Heart right ventricle (tissue), 16 donors: Measurements from ENCODE around the gene TNPO2. TPM values are rescaled to one million over a fixed set of nuclear protein-coding genes. Genes with fewer than 3 reads are reported as not detected.
A peak's percentile ranks its signal among the peaks of the same experiment; 100 is the strongest.

ENCODE experiments used
- ATAC-seq, 8 donors: fragments of 200-7000 bp; cut with Tn5 transposase; one replicate each; pipeline ENCODE4 v1.9.1; 2020; ENCODE audit warnings: mild to moderate bottlenecking in 8 of 8, moderate library complexity in 8 of 8, moderate number of reproducible peaks in 1 of 8
- DNase-seq, 2 donors: peaks; one replicate each; pipeline ENCODE4 v3.0.0-alpha.2; 2020
- H3K27ac ChIP-seq, 10 donors: fragments of 200-600 bp; sonication (generic) in 2 of 10; one replicate each; pipeline versions ENCODE4 v1.5.0 to v1.8.0; 2020 to 2022; ENCODE audit warnings: mild to moderate bottlenecking in 3 of 10
- H3K27me3 ChIP-seq, 7 donors: fragments of 200-600 bp; one replicate each; pipeline ENCODE4 v1.8.0; 2021 to 2022; ENCODE audit warnings: mild to moderate bottlenecking in 2 of 7
- H3K36me3 ChIP-seq, 9 donors: fragments of 200-600 bp; sonication (generic) in 1 of 9; one replicate each; pipeline versions ENCODE4 v1.5.0 to v1.8.0; 2020 to 2022; ENCODE audit warnings: mild to moderate bottlenecking in 2 of 9
- H3K4me1 ChIP-seq, 9 donors: fragments of 200-600 bp; sonication (generic) in 1 of 9; one replicate each; pipeline versions ENCODE4 v1.5.0 to v1.8.0; 2020 to 2022; ENCODE audit warnings: mild to moderate bottlenecking in 4 of 9
- H3K4me3 ChIP-seq, 10 donors: fragments of 200-600 bp; sonication (generic) in 2 of 10; one replicate each; pipeline versions ENCODE4 v1.5.0 to v1.8.0; 2020 to 2022; ENCODE audit warnings: mild to moderate bottlenecking in 7 of 10, moderate library complexity in 2 of 10
- H3K9me3 ChIP-seq, 11 donors: fragments of 200-600 bp in 10 of 11; sonication (generic) in 2 of 11; one replicate each; pipeline versions ENCODE4 v1.5.0 to v1.8.0; 2013 to 2022; ENCODE audit warnings: mild to moderate bottlenecking in 2 of 11, control low read depth in 1 of 11, moderate library complexity in 1 of 11
- WGBS, 2 donors: extraction: QIAGEN DNeasy Blood & Tissue Kit; methylation state at CpG; one replicate each; pipeline ENCODE4 v1.1.7; 2013; ENCODE audit warnings: inconsistent platforms in 1 of 2; 5-methylcytosine and 5-hydroxymethylcytosine counted together
- intact Hi-C, 10 donors: fragments of 100-400 bp; cut with DNase I; formaldehyde crosslinking; loops; one replicate each; pipeline versions ENCODE4 v1.11.1 to v1.14.2; 2022
- polyA plus RNA-seq, 2 donors: library from polyadenylated mRNA; stranded (reverse); fragments of 200-250 nt; gene quantifications; one replicate each; pipeline ENCODE4 v1.2.3, GENCODE V29; 2013
- total RNA-seq, 10 donors: library from RNA; stranded (reverse); fragmentation: NEBNext Ultra II Directional in 3 of 10; extraction: Animal tissue kit (Norgen Biotek cat#: 25700) in 3 of 10; gene quantifications; one replicate each; pipeline versions ENCODE4 v1.2.1 to v1.2.4, GENCODE V29; 2021 to 2023
- TF ChIP-seq, protein P1 (sequence below), 9 donors: fragments of 200-600 bp; sonication (generic) in 2 of 9; IDR thresholded peaks; one replicate each; pipeline versions ENCODE4 v1.5.0 to v1.8.0; 2021 to 2022; ENCODE audit warnings: antibody characterized with exemption in 9 of 9, mild to moderate bottlenecking in 5 of 9, moderate library complexity in 1 of 9
- donor health status: Arrhythmogenic right ventricular cardiomyopathy.
- donor health status: ischemic (EF 13 %, LVEDD 7.1; RV severe dilation, severe dysfunction).
- donor health status: healthy with polysubstance abuse.
- donor health status: DM: no; HTN: yes; CAD: no.
- donor health status: DM: no; HTN: no; CAD: no.
- donor health status: ischemic (EF 25% LVEDD 6.9; RV normal size, moderate dysfunction).
- donor health status: ischemic (EF 25% LVEDD 5.7; RV mildly dilated, moderate dysfunction).
- donor health status: healthy.
- donor health status: DM: yes; HTN: yes; CAD: no.
- donor health status: Ischemic cardiomyopathy.
- donor health status: ischemic (EF 35%, LVEDD 5.7; RV mildly dilated, moderate dysfunction).
- donor health status: nonischemic (EF 11% LVEDD 7.7; RV severe dilation, severe dysfunction).
- donor health status: DM: yes; HTN: yes; CAD: no.
- donor health status: PGD.
- donor health status: ischemic (EF 29% LVEDD 5.4; RV normal size, mild dysfunction).
- donor health status: nonischemic (EF 23%, LVEDD 6.1; RV moderate dilation, normal function).

Gene TNPO2
- total and polyA plus RNA-seq, 12 donors = 17.3 to 51.1 (median 40.7) TPM

DNA sequence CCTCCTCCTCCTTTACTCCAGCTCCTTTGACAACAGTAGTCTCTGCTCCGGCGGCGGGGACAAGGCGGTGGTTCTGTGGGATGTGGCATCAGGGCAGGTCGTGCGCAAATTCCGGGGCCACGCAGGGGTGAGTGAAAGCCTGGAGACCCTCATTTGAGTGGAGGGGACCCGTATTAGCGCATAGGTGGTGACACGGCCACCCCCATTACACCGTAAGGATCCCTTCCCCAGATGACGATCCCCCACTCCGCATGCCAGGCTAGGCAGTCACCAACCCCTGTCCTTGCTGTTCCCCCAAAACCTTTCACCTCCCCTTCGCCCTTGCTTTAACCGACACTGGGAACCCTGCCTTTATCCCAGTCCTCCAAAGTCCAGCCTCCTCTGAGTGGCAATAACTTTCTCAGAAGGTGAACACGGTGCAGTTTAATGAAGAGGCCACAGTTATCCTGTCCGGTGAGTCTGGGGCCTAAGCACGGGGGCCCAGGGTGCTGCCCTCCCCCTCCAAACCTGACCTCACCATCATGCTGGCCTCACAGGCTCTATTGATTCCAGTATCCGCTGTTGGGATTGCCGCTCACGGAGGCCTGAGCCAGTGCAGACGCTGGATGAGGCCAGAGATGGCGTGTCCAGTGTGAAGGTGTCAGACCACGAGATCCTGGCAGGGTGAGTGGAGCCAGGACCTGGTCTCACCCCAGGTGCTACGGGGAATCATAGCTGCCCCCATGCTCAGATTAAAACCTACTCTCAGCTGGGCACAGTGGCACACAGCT is 53.4 kb downstream of the TNPO2 start:
- Histone ChIP-seq H3K4me1 (peaks cover 17 to 51% (median 40%) of the 10 kb centered on the region in 9 donors), H3K4me3 (peak overlapping the region; percentile 73 to 97 (median 85)), H3K9me3 (no peaks in the 10 kb centered on the region), H3K27me3 (no peaks in the 10 kb centered on the region), H3K27ac (peak overlapping the region; percentile 84 to 100 (median 96)), H3K36me3 (peaks cover 0 to 51% (median 27%) of the 10 kb centered on the region in 9 donors)
- 41 to 42% methylated on average over 26 of the region's 26 CpGs for WGBS, 2 donors
- ATAC-seq (no peak), DNase-seq (no peak)
- intact Hi-C loops = loop anchor here in 6 of 10 donors (5.0 to 10.0 kb wide), 4 partner anchors 106 to 466 kb away; partner anchors contain the start of gene JUNB (in 2 of the 6)
- TF ChIP-seq, protein P1, sequence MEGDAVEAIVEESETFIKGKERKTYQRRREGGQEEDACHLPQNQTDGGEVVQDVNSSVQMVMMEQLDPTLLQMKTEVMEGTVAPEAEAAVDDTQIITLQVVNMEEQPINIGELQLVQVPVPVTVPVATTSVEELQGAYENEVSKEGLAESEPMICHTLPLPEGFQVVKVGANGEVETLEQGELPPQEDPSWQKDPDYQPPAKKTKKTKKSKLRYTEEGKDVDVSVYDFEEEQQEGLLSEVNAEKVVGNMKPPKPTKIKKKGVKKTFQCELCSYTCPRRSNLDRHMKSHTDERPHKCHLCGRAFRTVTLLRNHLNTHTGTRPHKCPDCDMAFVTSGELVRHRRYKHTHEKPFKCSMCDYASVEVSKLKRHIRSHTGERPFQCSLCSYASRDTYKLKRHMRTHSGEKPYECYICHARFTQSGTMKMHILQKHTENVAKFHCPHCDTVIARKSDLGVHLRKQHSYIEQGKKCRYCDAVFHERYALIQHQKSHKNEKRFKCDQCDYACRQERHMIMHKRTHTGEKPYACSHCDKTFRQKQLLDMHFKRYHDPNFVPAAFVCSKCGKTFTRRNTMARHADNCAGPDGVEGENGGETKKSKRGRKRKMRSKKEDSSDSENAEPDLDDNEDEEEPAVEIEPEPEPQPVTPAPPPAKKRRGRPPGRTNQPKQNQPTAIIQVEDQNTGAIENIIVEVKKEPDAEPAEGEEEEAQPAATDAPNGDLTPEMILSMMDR (IDR thresholded peaks at IDR 0.05) = no peak

DNA sequence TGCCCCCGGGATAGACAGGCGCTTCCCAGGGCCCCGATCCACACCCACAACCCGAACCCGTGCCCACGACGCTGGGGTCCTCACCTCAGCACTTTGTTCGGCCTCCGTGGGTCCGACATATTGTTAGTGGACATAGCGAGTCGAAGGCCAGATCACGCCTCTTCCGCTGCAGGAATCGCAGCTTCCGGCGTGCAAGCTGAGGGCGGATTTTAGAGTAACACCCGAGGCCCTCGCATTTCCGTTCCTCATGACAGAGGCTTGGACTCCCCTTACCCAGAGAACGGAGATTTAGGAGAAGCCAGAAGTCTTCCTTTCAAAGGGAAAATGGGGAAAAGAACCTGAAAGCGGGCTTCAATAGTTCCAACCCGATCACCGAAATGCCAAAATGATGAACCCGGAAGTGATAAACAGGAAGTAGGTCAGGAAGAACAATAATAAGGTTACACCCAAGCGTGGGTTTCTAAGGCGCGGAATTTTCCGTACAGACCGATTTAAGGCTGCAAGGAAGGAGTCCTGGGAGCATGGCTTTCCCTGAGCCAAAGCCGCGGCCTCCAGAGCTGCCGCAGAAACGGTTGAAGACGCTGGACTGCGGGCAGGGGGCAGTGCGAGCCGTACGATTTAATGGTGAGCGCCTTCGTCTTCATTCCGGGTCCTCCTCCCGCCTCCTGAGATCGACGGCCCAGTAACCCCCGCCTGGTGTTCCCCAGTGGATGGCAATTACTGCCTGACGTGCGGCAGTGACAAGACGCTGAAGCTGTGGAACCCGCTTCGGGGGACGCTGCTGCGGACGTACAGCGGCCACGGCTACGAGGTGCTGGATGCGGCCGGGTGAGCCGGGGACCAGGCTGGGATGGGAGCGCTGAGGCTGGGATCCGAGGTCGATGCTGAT is 54.2 kb downstream of the TNPO2 start:
- TF ChIP-seq, protein P1 (IDR thresholded peaks at IDR 0.05) = peak in 1 of 9 donors; percentile 30
- WGBS, 2 donors = 0 to 1% methylated on average over 64 of the region's 64 CpGs
- Histone ChIP-seq H3K4me3 (peak overlapping the region; percentile 73 to 97 (median 85)), H3K4me1 (peaks cover 17 to 52% (median 41%) of the 10 kb centered on the region in 9 donors), H3K36me3 (peaks cover 0 to 48% (median 18%) of the 10 kb centered on the region in 9 donors), H3K27ac (peak overlapping the region; percentile 84 to 100 (median 96)), H3K9me3 (no peaks in the 10 kb centered on the region), H3K27me3 (no peaks in the 10 kb centered on the region)
- intact Hi-C loops = loop anchor here in 8 of 10 donors (5.0 to 10.0 kb wide), 4 partner anchors 105 to 465 kb away; partner anchors contain the start of gene JUNB (in 2 of the 8)
- ATAC-seq (peak; percentile 58 to 84 (median 73)), DNase-seq (peak; percentile 76 to 80)

DNA sequence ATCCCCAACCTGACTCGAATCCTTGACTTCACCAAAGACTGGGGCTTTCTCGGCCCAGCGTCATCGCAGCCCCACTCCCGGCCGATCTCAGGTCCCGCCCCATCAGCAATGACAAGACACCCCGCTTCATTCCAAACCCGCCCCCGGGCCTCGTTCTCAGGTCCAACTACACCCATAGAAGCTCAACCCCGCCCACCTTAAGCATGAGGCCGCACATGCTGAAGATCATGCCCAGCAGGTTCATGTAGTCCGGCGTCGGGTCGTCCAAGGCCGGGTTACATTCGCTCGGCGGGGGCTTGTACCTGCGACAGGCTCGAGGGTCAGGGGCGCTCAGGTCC is 54.8 kb downstream of the TNPO2 start:
- 0% methylated on average over 24 of the region's 24 CpGs for WGBS, 2 donors

More for the DNA sequence above, 54.8 kb downstream of the TNPO2 start:
- ATAC-seq (peak in 5 of 8 donors; percentile 1 to 26 (median 10)), DNase-seq (peak; percentile 40 to 45)
- no peaks in the 10 kb centered on the region for H3K9me3 ChIP-seq
- peak overlapping the region; percentile 84 to 100 (median 96) for H3K27ac ChIP-seq
- H3K4me1 ChIP-seq = peaks cover 17 to 55% (median 41%) of the 10 kb centered on the region in 9 donors
- H3K4me3 ChIP-seq = peak overlapping the region; percentile 73 to 97 (median 85)
- intact Hi-C loops = loop anchor here in 2 of 10 donors (5.0 kb wide), 1 partner anchor 107 kb away; no protein-coding TSS in a partner anchor
- peaks cover 0 to 48% (median 12%) of the 10 kb centered on the region in 9 donors for H3K36me3 ChIP-seq
- TF ChIP-seq, protein P1 (IDR thresholded peaks at IDR 0.05) = no peak
- no peaks in the 10 kb centered on the region for H3K27me3 ChIP-seq
